ENCODE results near the gene INTS12. TPM values are rescaled to one million over a fixed set of nuclear protein-coding genes. Genes with fewer than 3 reads are reported as not detected.

INTS12 gene
- total and polyA plus RNA-seq, 2 of the 8 experiments (the other 6 are each of a cell fraction or from before 2014, with no cell fraction given), result 12.3 to 14.1 TPM

DNA sequence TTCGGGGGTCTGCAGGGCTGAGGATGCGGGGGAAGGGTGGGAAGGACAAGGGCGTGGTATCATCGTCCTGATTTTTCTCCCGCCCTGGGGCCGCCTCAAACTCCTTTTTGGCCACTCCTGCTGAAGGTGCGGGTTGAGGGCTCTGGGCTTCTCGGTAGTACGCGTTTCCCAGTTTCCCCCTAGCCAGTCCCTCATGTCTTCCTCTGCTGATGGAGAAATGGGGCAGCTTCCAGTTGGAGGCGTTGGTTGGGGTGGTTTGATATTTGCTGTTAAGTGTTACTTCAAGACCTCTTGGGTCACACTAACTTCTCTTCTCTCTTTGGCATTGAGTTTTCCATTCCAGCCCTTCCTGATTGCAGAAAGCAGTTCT lies 577 bp upstream of the INTS12 start:
- CTCF ChIA-PET (ENCODE audit: partially characterized antibody), result interaction anchor here (0.7 to 1.5 kb wide), 4 partner anchors 10 to 58 kb away, joined by 3 to 4 read pairs (median 4); no protein-coding TSS in a partner anchor
- peak overlapping the region; percentile 89 to 93 (median 92) for H3K9ac ChIP-seq (replicated peaks in 1 of 4; ENCODE audit: extremely low read depth in 1 of 4, low read depth in 3 of 4, low read length in 3 of 4)
- 1% methylated on average over 9 of the region's 11 CpGs; no CpG with 5 or more reads in 1 of the 2 experiments for WGBS, 2 experiments (ENCODE audit: extremely low coverage in 1 of 2, insufficient coverage in 1 of 2, insufficient read length in 1 of 2, insufficient replicate concordance in 2 of 2, low coverage in 1 of 2, low lambda C conversion rate in 2 of 2, missing lambda C conversion rate in 1 of 2)
- no peaks in the 10 kb centered on the region for H3K27me3 ChIP-seq (replicated peaks in 1 of 4; ENCODE audit: control insufficient read depth in 3 of 4, extremely low read depth in 1 of 4, insufficient read depth in 3 of 4, low read length in 3 of 4)
- H3K79me1 ChIP-seq (ENCODE audit: low read depth, low read length), result 0 out of 2 replicates have a peak, but pooled peaks cover 3% of the 10 kb centered on the region
- peak; percentile 13 for TF ChIP-seq KDM4A (IDR thresholded peaks at IDR 0.05; ENCODE audit: low read depth, low read length, severe bottlenecking)
- TF ChIP-seq CTBP2 (IDR thresholded peaks at IDR 0.05; ENCODE audit: borderline replicate concordance, insufficient read depth, insufficient read length, low read length), result no peak
- H3K23ac ChIP-seq (ENCODE audit: insufficient read length), result no peak overlapping the region
- H2AK5ac ChIP-seq (ENCODE audit: low read depth, low read length), result no peak overlapping the region
- peak overlapping the region; percentile 89 to 93 (median 92) for H3K4me3 ChIP-seq (ENCODE audit: extremely low read depth in 1 of 4, insufficient read depth in 2 of 4, low read depth in 3 of 4, low read length in 4 of 4)
- H3K56ac ChIP-seq (replicated peaks; ENCODE audit: insufficient read length, low read depth, low read length), result peak overlapping the region; percentile 8
- 0 out of 7 replicates have a peak, but pooled peaks cover 0 to 2% (median under 1%) of the 10 kb centered on the region in 4 experiments for H3K4me1 ChIP-seq (replicated peaks in 1 of 4; ENCODE audit: control insufficient read depth in 3 of 4, insufficient read depth in 4 of 4, low read length in 3 of 4)
- POLR2A ChIA-PET (ENCODE audit: partially characterized antibody), result interaction anchor here (0.7 to 1.2 kb wide), 3 partner anchors 9 to 57 kb away, joined by 3 to 5 read pairs (median 4); no protein-coding TSS in a partner anchor
- peak overlapping the region; percentile 72 for H2AFZ ChIP-seq (ENCODE audit: low read length)
- H3K4me2 ChIP-seq (ENCODE audit: insufficient read depth in 1 of 2, low read depth in 2 of 2, low read length in 2 of 2), result peak overlapping the region; percentile 70 to 78
- peaks cover 0 to 6% of the 10 kb centered on the region in 2 experiments for H4K20me1 ChIP-seq (replicated peaks in 1 of 2; ENCODE audit: control insufficient read depth in 1 of 2, insufficient read depth in 2 of 2, low read length in 2 of 2)
- H3K18ac ChIP-seq (ENCODE audit: extremely low read depth, low read length), result 0 out of 2 replicates have a peak overlapping the region, but pooled peaks have one; percentile 6
- no peaks in the 10 kb centered on the region; a peak in 1 of 8 replicates for H3K36me3 ChIP-seq (ENCODE audit: control insufficient read depth in 2 of 4, insufficient read depth in 4 of 4, low read length in 3 of 4)
- no peak overlapping the region for H2BK20ac ChIP-seq (ENCODE audit: low read length)
- H2BK15ac ChIP-seq (ENCODE audit: low read length), result no peak overlapping the region
- no peak overlapping the region for H3K14ac ChIP-seq (ENCODE audit: insufficient read length)
- H2BK12ac ChIP-seq (ENCODE audit: low read depth, low read length), result no peak overlapping the region
- no peak overlapping the region for H4K91ac ChIP-seq (replicated peaks; ENCODE audit: insufficient read length, low read length)
- peaks cover 2% of the 10 kb centered on the region for H3K23me2 ChIP-seq (ENCODE audit: low read depth, low read length)
- H3K27ac ChIP-seq (ENCODE audit: low read depth, low read length), result peak overlapping the region; percentile 94
- peaks cover 0 to 52% of the 10 kb centered on the region in 2 experiments; a peak in 3 of 4 replicates for H3K79me2 ChIP-seq (ENCODE audit: control insufficient read depth in 1 of 2, insufficient read depth in 2 of 2, low read length in 2 of 2)
- H4K8ac ChIP-seq (ENCODE audit: extremely low read depth, insufficient read depth, low read length), result peak overlapping the region; percentile 97; the same call in 1 of the 2 replicates
- peak overlapping the region; percentile 8 for H3K4ac ChIP-seq (replicated peaks; ENCODE audit: insufficient read length, low read depth, low read length)
- no peak for DNase-seq (ENCODE audit: low read depth in 1 of 2, low spot score in 2 of 2)
- no peak for FAIRE-seq
- no peak overlapping the region for H4K5ac ChIP-seq (ENCODE audit: insufficient read length, low read depth, low read length)
- no peaks in the 10 kb centered on the region for H3K9me3 ChIP-seq (ENCODE audit: insufficient read depth in 2 of 2, low read depth in 1 of 2, low read length in 1 of 2)
- no peak overlapping the region for H2BK120ac ChIP-seq (replicated peaks; ENCODE audit: low read depth, low read length)
- H2BK5ac ChIP-seq (ENCODE audit: low read depth, low read length), result peak overlapping the region; percentile 89; the same call in 1 of the 2 replicates
